Nephron (organoid): ENCODE results near the gene PDZD8.

Experiments used
- H3K27ac Mint-ChIP-seq, 3 experiments: 2 replicates each; pipeline ENCODE4 v1.8.0; 2020; ENCODE audit warnings: mixed read lengths in 3 of 3, mild to moderate bottlenecking in 2 of 3, moderate library complexity in 1 of 3
- H3K27me3 Mint-ChIP-seq: 2 replicates; pipeline ENCODE4 v1.8.0; 2021; ENCODE audit warnings: low read depth, mild to moderate bottlenecking, moderate library complexity, mixed read lengths
- H3K36me3 Mint-ChIP-seq: 2 replicates; pipeline ENCODE4 v1.8.0; 2020; ENCODE audit warnings: low read depth, mixed read lengths
- H3K4me1 Mint-ChIP-seq: 2 replicates; pipeline ENCODE4 v1.8.0; 2020; ENCODE audit warnings: mixed read lengths
- H3K4me3 Mint-ChIP-seq, 3 experiments: 2 replicates each; pipeline ENCODE4 v1.8.0; 2020; ENCODE audit warnings: mild to moderate bottlenecking in 3 of 3, mixed read lengths in 3 of 3, moderate library complexity in 2 of 3
- H3K9me3 Mint-ChIP-seq: 2 replicates; pipeline ENCODE4 v1.8.0; 2020; ENCODE audit warnings: mixed read lengths
- CTCF ChIP-seq, 3 experiments: fragments of 200-600 bp; sonication (generic); IDR thresholded peaks; one replicate each; pipeline ENCODE4 v1.5.0; 2021; ENCODE audit warnings: antibody characterized with exemption in 3 of 3; ENCODE audit not compliant: unreplicated experiment in 3 of 3

Gene PDZD8

GRCh38 chr10:117228210-117228609 is 147.0 kb downstream of the PDZD8 start:
- H3K4me1 Mint-ChIP-seq, result peaks cover 9% of the 10 kb centered on the region
- H3K36me3 Mint-ChIP-seq, result no peaks in the 10 kb centered on the region
- no peak overlapping the region for H3K27ac Mint-ChIP-seq
- no peak for TF ChIP-seq CTCF (IDR thresholded peaks at IDR 0.05; ENCODE audit: unreplicated experiment in 3 of 3)
- H3K27me3 Mint-ChIP-seq, result peaks cover 77% of the 10 kb centered on the region
- H3K4me3 Mint-ChIP-seq, result no peak overlapping the region
- peaks cover 13% of the 10 kb centered on the region for H3K9me3 Mint-ChIP-seq
